ENCODE results near the gene TRIM2.

Gene TRIM2

DNA sequence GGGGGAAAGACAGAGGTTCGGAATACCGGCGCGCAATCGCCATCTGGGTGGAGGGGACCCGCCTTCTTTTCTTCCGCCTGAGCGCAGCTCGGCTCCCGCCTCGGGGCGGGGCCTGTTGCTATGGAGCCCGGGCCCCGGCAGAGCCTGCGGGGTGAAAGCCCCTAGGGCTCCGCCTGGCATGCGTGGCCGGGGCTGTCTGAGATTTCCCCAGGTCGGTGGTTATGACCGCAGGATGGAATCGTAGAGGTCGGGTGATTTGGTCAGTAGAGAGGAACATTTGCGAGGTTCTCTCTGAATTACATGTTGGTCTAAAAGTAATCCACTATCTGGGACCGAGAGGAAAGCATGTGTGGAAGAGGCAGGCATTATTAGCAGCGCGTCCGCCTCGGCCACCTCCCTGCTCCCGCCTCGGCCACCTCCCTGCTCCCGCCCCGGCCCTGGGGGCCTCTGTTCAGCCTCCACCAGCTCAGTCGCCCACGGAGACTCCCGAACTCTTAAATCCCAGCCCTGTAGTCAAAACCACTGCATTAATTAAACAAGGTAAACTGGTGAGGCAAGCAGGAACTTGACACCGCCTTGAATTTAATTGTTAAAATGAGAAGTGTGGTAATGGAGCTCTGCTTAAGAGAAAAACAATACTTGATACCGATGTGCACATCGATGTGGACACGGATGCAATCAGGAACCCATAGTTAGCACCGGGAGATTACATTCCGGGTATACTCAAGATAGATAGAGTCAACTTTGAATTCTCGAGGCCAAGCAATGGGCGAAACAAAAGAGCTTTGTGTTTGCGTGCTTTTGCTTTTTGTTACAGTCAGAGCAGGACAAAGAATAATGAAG, 45.2 kb downstream of the TRIM2 start:
- peak; percentile 38 to 46 for DNase-seq

DNA sequence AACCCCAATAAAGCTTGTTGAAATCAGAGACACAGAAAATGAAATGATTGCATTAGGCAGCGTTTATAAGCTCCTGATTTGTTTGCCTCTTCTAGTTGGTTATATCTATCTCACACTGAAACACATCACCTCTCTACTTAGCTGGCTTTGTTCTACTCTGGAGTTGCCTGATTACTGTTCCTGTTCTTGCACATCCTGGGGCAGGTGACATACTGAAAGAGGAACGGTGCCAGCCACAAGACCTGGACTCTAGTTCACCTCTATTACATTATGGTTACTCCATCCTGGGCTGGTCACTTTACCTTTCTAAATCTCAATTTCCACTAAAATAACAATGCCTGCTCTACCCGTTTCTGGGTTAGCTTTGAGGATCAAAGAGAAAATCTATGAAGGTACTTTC, 47.9 kb downstream of the TRIM2 start:
- DNase-seq, result no peak

GRCh38 chr4:153255233-153255632, 51.0 kb downstream of the TRIM2 start:
- DNase-seq, result no peak

- DNase-seq, result peak; percentile 32 to 69
These were observed 52.9 kb downstream of the TRIM2 start for GRCh38 chr4:153257151-153257620.

DNA sequence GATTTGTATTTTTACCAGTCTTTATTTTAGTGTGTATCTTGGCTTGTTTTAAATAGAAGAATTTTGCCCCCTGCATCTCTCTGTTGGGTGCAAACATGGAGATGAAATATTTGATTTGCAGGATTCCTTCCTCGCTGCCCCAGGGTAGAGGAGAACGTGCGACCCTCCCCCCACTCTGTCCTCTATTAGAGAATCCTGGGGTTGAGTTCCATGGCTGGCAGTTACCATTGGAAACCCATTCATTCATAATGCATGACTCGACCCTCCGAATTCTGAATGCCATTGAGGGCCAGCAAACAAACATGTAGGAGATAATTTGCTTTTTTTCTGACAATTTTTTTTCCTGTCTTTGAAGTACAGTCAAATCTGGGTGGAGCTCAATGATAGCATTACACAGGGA, 53.7 kb downstream of the TRIM2 start:
- no peak for DNase-seq

GRCh38 chr4:153258750-153259149, 54.5 kb downstream of the TRIM2 start:
- DNase-seq, result no peak

DNA sequence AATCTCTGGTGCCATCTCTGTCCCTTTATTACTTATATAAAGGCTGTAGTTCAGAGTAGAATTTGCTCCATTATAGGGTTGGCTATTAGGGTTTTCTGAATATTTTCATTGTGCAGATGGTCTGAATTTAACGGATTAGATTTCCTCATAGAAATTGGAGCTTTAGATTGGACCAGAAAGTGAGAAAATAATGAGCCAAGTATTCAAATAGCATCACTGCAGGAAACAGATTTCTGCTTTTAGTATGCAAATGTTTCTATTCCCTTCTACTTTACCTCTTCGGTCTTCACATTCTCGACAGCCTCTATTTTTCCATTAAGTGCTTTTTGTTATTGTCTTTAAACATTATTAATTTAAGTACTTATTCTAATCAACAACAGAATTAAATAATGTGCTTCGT, 55.4 kb downstream of the TRIM2 start:
- no peak for DNase-seq

DNA sequence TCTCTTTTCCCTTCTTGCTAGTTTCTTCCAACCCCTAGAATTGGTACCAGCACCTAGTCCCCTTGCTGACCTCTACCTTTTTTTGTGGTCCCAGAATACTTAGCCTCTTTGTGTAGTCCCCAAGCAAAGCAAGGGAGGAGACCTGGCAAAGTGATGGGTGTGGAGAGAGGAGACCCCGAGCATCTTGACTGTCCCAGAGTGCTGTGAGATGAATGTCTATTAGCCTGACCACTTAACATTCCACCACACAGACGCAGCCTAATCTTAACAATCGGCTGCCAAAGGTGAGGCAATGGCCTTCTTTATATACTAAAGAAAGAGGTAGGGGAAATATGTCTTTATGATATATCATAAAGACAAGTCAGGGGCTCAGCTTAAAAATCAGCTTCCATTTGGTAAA, 55.9 kb downstream of the TRIM2 start:
- no peak for DNase-seq

DNA sequence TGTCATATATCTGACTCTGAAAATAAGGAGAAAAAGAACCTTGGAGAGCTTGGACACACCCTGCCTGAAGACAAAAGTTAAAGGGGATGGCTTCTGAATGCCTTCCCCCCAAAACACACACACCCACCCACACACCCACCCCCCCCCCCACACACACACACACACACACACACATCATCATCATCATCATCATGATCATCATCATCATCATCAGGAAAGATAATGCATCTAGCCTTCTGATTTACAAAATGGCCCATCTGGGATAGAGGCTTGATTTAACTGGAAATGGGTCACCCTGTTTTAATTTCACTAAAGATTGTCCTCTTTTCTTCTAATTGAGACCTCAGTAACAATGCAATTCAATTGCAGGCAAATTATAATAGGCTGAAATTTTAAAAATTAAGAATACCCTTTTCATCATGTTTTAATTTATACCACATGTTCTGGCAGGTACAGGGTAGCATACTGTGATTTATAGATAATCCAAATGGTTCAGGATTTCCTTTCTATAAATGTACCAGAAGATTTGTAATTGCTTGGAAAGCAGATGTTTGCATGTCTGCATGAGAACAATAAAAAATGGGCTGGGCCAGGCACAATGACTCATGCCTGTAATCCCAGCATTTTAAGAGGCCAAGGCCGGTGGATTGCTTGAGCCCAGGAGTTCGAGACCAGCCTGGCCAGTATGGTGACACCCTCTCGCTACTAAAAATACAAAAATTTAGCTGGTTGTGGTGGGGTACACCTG, 56.5 kb downstream of the TRIM2 start:
- DNase-seq, result no peak

DNA sequence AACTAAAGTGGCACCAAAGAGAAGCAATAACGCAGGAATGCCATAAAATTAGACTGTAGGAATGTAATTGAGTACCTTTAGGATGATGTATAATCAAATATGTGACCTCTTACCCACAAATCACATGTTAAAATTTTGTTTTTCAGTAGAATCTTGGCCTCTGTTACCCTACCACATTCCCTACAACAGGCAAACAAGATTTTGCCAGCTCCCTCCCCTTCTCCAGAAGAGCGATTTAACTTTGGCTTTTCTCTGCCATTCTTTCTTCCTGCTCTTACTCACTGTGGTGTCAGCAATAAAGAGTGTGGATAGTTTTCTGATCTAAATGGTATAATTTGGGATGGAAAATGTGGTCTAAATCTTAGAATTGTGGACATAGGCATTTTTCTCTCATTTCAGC, 57.2 kb downstream of the TRIM2 start:
- no peak for DNase-seq

DNA sequence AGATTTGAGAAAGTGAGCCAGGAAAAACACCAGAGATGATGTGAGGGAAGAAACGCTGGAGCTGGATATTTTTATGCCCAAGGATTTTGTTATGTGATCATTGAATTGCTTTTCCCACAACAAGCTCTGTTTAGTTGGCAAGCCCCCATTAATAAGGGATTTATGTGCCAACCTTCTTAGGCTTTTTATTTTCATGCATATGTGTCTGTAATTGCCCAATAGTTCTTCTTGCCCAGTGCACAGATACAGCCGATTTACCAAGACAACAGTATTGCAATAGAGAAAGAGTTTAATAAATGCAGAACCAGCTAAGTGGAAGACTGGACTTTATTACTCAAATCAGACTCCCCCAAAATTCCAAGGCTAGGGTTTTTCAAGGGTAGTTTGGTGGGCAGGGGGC, 57.7 kb downstream of the TRIM2 start:
- no peak for DNase-seq

GRCh38 chr4:153265306-153266047, 61.2 kb downstream of the TRIM2 start:
- DNase-seq, result no peak

- no peak for DNase-seq
These were observed 62.7 kb downstream of the TRIM2 start for GRCh38 chr4:153266988-153267387.

DNA sequence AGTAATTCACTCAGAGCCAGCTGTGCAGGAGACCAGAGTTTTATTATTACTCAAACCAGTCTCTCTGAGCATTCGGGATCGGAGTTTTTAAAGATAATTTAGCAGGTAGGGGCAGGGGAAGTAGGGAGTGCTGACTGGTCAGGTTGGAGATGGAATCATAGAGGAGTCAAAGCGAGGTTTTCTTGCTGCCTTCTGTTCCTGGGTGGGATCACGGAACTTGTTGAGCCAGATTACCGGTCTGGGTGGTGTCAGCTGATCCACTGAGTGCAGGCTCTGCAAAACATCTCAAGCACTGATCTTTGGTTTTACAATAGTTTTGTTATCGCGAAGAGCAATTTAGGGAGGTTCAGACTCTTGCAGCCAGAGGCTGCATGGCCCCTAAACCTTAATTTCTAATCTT, 63.6 kb downstream of the TRIM2 start:
- no peak for DNase-seq

DNA sequence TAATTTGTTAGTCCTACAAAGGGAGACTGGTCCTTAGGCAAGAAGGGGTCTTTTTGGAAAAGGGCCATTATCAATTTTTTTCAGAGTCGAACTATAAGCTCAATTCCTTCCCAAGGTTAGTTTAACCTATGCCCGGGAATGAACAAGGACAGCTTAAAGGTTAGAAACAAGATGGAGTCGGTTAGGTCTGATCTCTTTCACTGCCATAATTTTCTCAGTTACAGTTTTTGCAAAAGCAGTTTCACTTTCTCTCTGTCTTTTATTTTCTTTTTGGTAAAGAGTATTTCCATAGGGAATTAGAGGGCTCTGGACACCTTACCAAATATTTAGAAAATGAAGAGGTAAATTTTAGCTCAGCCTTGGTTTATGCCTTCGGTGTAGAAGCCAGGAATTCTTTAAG, 64.1 kb downstream of the TRIM2 start:
- no peak for DNase-seq

DNA sequence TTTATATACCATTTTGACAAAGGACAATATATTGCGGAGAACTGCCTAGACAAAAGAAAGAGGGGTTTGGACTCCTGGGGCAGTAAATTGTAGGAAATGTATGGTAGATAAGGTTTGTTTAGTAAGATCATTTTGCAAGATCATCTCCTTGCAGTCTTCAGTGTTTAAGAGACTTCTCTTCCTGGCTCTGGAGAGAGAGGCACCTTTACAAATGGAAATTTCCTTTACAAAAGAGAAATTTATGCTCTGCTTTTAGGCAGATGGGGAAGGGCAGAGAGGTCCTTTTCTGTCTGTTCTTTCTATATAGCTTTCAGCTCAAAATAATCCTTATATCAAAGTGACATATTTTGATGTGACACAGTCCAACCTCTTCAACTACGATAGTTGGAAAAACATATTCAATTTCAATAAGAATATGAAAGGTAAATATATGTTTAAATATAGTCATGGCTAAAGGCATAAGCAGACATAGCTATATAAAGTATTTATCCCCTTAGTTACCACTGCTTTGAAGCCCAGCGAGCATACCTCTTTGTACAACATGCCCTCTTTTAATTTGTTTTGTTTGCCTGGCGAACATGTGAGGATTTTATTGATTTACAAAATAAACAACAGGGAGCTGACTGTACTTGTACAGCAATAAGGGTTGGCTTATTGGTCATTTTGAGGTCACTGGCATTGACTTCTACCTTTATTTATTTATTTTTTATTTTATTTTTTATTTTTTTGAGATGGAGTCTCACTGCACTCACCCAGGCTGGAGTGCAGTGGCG, 65.2 kb downstream of the TRIM2 start:
- DNase-seq, result no peak

DNA sequence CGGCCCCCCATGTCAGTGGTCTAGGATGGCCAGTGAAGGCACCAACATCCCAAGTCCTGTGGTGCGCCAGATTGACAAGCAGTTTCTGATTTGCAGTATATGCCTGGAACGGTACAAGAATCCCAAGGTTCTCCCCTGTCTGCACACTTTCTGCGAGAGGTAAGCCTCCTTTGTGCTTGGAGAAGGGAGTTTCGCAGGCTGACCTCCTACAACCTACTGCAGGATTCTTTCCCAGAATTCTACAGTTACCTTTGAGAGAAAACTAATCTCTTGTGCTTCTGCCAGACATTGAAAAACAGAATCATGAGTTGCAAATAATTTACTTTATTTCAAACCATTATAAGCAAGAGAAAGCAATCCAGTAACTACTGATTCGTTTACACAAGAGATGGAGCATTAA, 66.1 kb downstream of the TRIM2 start:
- no peak for DNase-seq

DNA sequence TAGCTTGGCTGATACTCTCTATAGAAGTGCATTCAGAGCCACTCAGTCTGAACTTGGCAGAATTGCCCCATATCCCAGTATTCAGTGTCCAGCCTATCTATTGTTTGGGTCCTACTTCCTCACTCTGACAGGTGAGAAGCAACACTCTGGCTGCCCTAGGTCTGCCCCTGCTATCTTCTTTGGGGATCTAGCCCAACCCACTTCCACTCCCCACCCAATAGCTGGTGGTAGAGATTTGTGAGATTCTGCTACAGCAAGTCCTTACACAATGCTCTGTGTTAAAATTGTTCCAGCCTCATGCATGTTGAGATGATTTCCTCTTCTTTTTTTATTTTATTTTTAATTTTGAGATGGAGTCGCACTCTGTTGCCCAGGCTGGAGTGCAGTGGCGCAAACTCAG, 67.6 kb downstream of the TRIM2 start:
- no peak for DNase-seq

- DNase-seq, result no peak
These were observed 69.5 kb downstream of the TRIM2 start for GRCh38 chr4:153273751-153274150.

GRCh38 chr4:153274967-153275366, 70.7 kb downstream of the TRIM2 start:
- DNase-seq, result no peak

- DNase-seq, result no peak
These were observed 71.4 kb downstream of the TRIM2 start for GRCh38 chr4:153275380-153276276.

Measured in inflammatory macrophage (primary cell).